22Rv1 (cell line): Measurements from ENCODE around the gene CHIT1.

Source experiments
- H3K27ac ChIP-seq: fragments of 450-650 bp; 2 replicates; pipeline ENCODE4 v1.5.1; 2017
- CTCF ChIP-seq: fragments of 450-650 bp; IDR thresholded peaks from 2 replicates; pipeline ENCODE4 v1.5.1; 2017; ENCODE audit warnings: mild to moderate bottlenecking
- ZFX ChIP-seq: fragments of 450-650 bp; IDR thresholded peaks from 2 replicates; pipeline ENCODE4 v1.6.1; 2017; ENCODE audit warnings: antibody characterized with exemption, borderline replicate concordance

Gene CHIT1

GRCh38 chr1:203274603-203275381, 45.3 kb upstream of the CHIT1 start:
- TF ChIP-seq ZFX: no peak
- TF ChIP-seq CTCF: no peak
- no peak overlapping the region for H3K27ac ChIP-seq

- TF ChIP-seq CTCF (no peak), ZFX (no peak)
- no peak overlapping the region for H3K27ac ChIP-seq
Measured at GRCh38 chr1:203273869-203274602, 44.6 kb upstream of the CHIT1 start.

GRCh38 chr1:203273206-203273868, 43.9 kb upstream of the CHIT1 start:
- no peak overlapping the region for H3K27ac ChIP-seq
- peak; percentile 100 for TF ChIP-seq CTCF
- no peak for TF ChIP-seq ZFX

- TF ChIP-seq CTCF (no peak), ZFX (no peak)
- no peak overlapping the region for H3K27ac ChIP-seq
Measured at GRCh38 chr1:203272633-203273205, 43.2 kb upstream of the CHIT1 start.

- no peak overlapping the region for H3K27ac ChIP-seq
- TF ChIP-seq ZFX (no peak), CTCF (no peak)
Measured at GRCh38 chr1:203271962-203272632, 42.6 kb upstream of the CHIT1 start.

- no peak for TF ChIP-seq CTCF
- TF ChIP-seq ZFX: no peak
- no peak overlapping the region for H3K27ac ChIP-seq
Measured at GRCh38 chr1:203271018-203271743, 41.7 kb upstream of the CHIT1 start.
